Esophagus squamous epithelium (tissue), 5 donors: ENCODE measurements around the gene DEUP1. TPM values are rescaled to one million over a fixed set of nuclear protein-coding genes. Genes with fewer than 3 reads are reported as not detected.
A peak's percentile ranks its signal among the peaks of the same experiment; 100 is the strongest.

Experiments used
- DNase-seq: peaks from one replicate; lab custom pipeline; 2025; lab: John Stamatoyannopoulos, UW
- H3K27ac ChIP-seq, 4 donors: fragments of 200-600 bp; sonication (generic); one replicate each; pipeline ENCODE4 v1.5.1; 2016 to 2019; ENCODE audit warnings: mild to moderate bottlenecking in 1 of 4
- H3K27me3 ChIP-seq, 4 donors: fragments of 200-600 bp; sonication (generic); 1 replicate in 3 of 4; 2 replicates in 1 of 4; pipeline versions ENCODE4 v1.5.1 to v1.6.0; 2017 to 2021; ENCODE audit warnings: antibody characterized with exemption in 1 of 4
- H3K36me3 ChIP-seq, 3 donors: fragments of 200-600 bp; sonication (generic); one replicate each; pipeline ENCODE4 v1.5.1; 2016 to 2019
- H3K4me1 ChIP-seq, 3 donors: fragments of 200-600 bp; sonication (generic); one replicate each; pipeline ENCODE4 v1.5.1; 2017 to 2019
- H3K4me3 ChIP-seq, 4 donors: fragments of 200-600 bp; sonication (generic); 1 replicate in 3 of 4; 2 replicates in 1 of 4; pipeline ENCODE4 v1.5.1; 2016 to 2019; ENCODE audit warnings: mild to moderate bottlenecking in 2 of 4, moderate library complexity in 1 of 4
- H3K9me3 ChIP-seq, 3 donors: fragments of 200-600 bp; sonication (generic); one replicate each; pipeline ENCODE4 v1.5.1; 2016 to 2019
- POLR2A ChIP-seq, 4 donors: fragments of 450-650 bp; IDR thresholded peaks; one replicate each; pipeline ENCODE4 v1.6.1; 2017; ENCODE audit warnings: antibody characterized with exemption in 4 of 4, mild to moderate bottlenecking in 4 of 4, moderate library complexity in 3 of 4
- WGBS, 2 donors: methylation state at CpG; one replicate each; pipeline ENCODE4 v1.1.5; 2018; 5-methylcytosine and 5-hydroxymethylcytosine counted together
- intact Hi-C: fragments of 100-400 bp; cut with DNase I; formaldehyde crosslinking; loops from one replicate; pipeline ENCODE4 v1.15.0; 2022
- total RNA-seq, 4 donors: library from RNA; depleted of rRNA; stranded (reverse); fragments of >200 nt; gene quantifications; one replicate each; pipeline ENCODE4 v1.1.0, GENCODE V29; 2016
- TF ChIP-seq, protein P1 (sequence below), 6 experiments: fragments of 450-650 bp in 4 of 6; fragments of 200-600 bp in 2 of 6; sonication (generic) in 2 of 6; IDR thresholded peaks; one replicate each; pipeline ENCODE4 v1.5.1; 2016 to 2019; ENCODE audit warnings: antibody characterized with exemption in 6 of 6, mild to moderate bottlenecking in 4 of 6, moderate library complexity in 4 of 6
- donor health status: DM: yes; HTN: yes; CAD: no.

Gene DEUP1
- total RNA-seq, 4 donors from 2014 or later = not detected

DNA sequence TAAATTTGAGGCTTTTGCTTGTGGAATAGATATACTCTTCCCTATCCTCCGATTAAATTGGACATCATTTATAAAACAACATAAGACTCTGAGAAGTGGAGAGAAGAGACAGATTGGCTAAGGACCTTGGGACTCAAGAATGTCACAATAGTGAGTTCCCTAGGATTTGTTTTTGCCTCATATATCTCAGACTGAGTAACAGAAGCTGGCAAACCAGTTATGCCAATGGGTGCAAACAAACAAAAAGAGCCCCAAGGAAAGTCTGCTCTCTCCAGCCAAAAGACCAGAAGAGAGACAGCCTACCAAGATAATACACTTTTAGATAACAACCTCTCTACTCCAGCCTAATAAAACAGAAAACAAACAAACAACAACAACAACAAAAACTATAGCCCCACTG lies 28.9 kb downstream of the DEUP1 start:
- Histone ChIP-seq H3K27ac (no peak overlapping the region), H3K27me3 (no peaks in the 10 kb centered on the region), H3K36me3 (no peaks in the 10 kb centered on the region), H3K4me3 (no peak overlapping the region), H3K4me1 (no peaks in the 10 kb centered on the region), H3K9me3 (peaks cover 0 to 16% (median 4%) of the 10 kb centered on the region in 3 donors)
- DNase-seq = no peak
- WGBS, 2 donors = 55 to 60% methylated on average over 1 of the region's 1 CpG
- TF ChIP-seq, protein P1, sequence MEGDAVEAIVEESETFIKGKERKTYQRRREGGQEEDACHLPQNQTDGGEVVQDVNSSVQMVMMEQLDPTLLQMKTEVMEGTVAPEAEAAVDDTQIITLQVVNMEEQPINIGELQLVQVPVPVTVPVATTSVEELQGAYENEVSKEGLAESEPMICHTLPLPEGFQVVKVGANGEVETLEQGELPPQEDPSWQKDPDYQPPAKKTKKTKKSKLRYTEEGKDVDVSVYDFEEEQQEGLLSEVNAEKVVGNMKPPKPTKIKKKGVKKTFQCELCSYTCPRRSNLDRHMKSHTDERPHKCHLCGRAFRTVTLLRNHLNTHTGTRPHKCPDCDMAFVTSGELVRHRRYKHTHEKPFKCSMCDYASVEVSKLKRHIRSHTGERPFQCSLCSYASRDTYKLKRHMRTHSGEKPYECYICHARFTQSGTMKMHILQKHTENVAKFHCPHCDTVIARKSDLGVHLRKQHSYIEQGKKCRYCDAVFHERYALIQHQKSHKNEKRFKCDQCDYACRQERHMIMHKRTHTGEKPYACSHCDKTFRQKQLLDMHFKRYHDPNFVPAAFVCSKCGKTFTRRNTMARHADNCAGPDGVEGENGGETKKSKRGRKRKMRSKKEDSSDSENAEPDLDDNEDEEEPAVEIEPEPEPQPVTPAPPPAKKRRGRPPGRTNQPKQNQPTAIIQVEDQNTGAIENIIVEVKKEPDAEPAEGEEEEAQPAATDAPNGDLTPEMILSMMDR (IDR thresholded peaks at IDR 0.05) = no peak
- TF ChIP-seq POLR2A (IDR thresholded peaks at IDR 0.05) = no peak
- intact Hi-C loops = no loop called here

GRCh38 chr11:93361435-93361834 lies 30.9 kb downstream of the DEUP1 start:
- intact Hi-C loops = no loop called here
- no peak for TF ChIP-seq POLR2A (IDR thresholded peaks at IDR 0.05)
- TF ChIP-seq, protein P1 (IDR thresholded peaks at IDR 0.05) = peak in 2 of 6 experiments; percentile 7 to 23
- no peak for DNase-seq
- H3K9me3 ChIP-seq = peaks cover 0 to 16% (median 4%) of the 10 kb centered on the region in 3 donors
- H3K36me3 ChIP-seq = no peaks in the 10 kb centered on the region
- no peak overlapping the region for H3K27ac ChIP-seq
- no peaks in the 10 kb centered on the region for H3K4me1 ChIP-seq
- no peak overlapping the region for H3K4me3 ChIP-seq
- no peaks in the 10 kb centered on the region for H3K27me3 ChIP-seq

- Histone ChIP-seq H3K4me1 (no peaks in the 10 kb centered on the region), H3K27me3 (no peaks in the 10 kb centered on the region), H3K27ac (no peak overlapping the region), H3K36me3 (no peaks in the 10 kb centered on the region), H3K4me3 (no peak overlapping the region), H3K9me3 (no peaks in the 10 kb centered on the region)
- no peak for DNase-seq
- TF ChIP-seq, protein P1 (IDR thresholded peaks at IDR 0.05) = no peak
- 83 to 86% methylated on average over 2 of the region's 2 CpGs for WGBS, 2 donors
- intact Hi-C loops = no loop called here
These were observed 37.5 kb downstream of the DEUP1 start for GRCh38 chr11:93368022-93368421.

DNA sequence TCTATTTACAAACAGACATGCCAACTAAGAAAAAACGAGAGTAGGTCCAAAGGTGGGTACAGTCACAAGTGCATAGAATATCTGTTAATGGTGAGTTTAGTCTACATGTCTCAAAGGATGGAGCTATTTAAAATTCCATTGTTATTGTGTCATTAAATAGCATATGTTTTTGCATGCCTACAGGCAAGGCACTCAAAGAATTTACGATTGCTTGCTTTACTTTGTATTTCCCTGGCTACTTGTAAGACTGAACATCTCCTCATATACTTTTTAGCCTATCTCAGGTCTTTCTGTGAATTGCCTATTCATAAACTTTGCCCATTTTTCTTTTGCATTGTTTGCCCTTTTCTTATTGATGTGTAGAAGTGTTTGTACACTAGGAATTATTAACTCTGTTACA lies 39.7 kb downstream of the DEUP1 start:
- Histone ChIP-seq H3K27me3 (no peaks in the 10 kb centered on the region), H3K27ac (no peak overlapping the region), H3K9me3 (no peaks in the 10 kb centered on the region), H3K36me3 (no peaks in the 10 kb centered on the region), H3K4me3 (no peak overlapping the region), H3K4me1 (no peaks in the 10 kb centered on the region)
- no peak for DNase-seq
- intact Hi-C loops = no loop called here
- 41 to 58% methylated on average over 2 of the region's 2 CpGs for WGBS, 2 donors
- TF ChIP-seq POLR2A (IDR thresholded peaks at IDR 0.05) = no peak

- H3K27ac ChIP-seq = no peak overlapping the region
- TF ChIP-seq, protein P1 (IDR thresholded peaks at IDR 0.05) = no peak
- no peak for TF ChIP-seq POLR2A (IDR thresholded peaks at IDR 0.05)
- H3K9me3 ChIP-seq = no peaks in the 10 kb centered on the region
- H3K27me3 ChIP-seq = no peaks in the 10 kb centered on the region
- no peaks in the 10 kb centered on the region for H3K36me3 ChIP-seq
- no peak overlapping the region for H3K4me3 ChIP-seq
- intact Hi-C loops = no loop called here
- no peak for DNase-seq
- H3K4me1 ChIP-seq = no peaks in the 10 kb centered on the region
These were observed 59.2 kb downstream of the DEUP1 start for GRCh38 chr11:93389737-93390136.

GRCh38 chr11:93392867-93393266 lies 62.3 kb downstream of the DEUP1 start:
- intact Hi-C loops = no loop called here
- TF ChIP-seq POLR2A (IDR thresholded peaks at IDR 0.05) = no peak
- TF ChIP-seq, protein P1 (IDR thresholded peaks at IDR 0.05) = no peak
- no peaks in the 10 kb centered on the region for H3K9me3 ChIP-seq
- no peaks in the 10 kb centered on the region for H3K4me1 ChIP-seq
- H3K36me3 ChIP-seq = no peaks in the 10 kb centered on the region
- 63 to 64% methylated on average over 3 of the region's 3 CpGs for WGBS, 2 donors
- no peak overlapping the region for H3K27ac ChIP-seq
- H3K4me3 ChIP-seq = no peak overlapping the region
- no peak for DNase-seq
- no peaks in the 10 kb centered on the region for H3K27me3 ChIP-seq
